Measurements from ENCODE around the gene NPW. TPM values are rescaled to one million over a fixed set of nuclear protein-coding genes. Genes with fewer than 3 reads are reported as not detected.

NPW gene
- total and polyA plus RNA-seq, 8 donors: 0.43 to 2.7 (median 0.82) TPM

GRCh38 chr16:2016407-2016922, 3.1 kb upstream of the NPW start:
- ATAC-seq (no peak), DNase-seq (peak in 1 of 6 donors; percentile 47), FAIRE-seq (no peak)
- TF ChIP-seq, protein P1, sequence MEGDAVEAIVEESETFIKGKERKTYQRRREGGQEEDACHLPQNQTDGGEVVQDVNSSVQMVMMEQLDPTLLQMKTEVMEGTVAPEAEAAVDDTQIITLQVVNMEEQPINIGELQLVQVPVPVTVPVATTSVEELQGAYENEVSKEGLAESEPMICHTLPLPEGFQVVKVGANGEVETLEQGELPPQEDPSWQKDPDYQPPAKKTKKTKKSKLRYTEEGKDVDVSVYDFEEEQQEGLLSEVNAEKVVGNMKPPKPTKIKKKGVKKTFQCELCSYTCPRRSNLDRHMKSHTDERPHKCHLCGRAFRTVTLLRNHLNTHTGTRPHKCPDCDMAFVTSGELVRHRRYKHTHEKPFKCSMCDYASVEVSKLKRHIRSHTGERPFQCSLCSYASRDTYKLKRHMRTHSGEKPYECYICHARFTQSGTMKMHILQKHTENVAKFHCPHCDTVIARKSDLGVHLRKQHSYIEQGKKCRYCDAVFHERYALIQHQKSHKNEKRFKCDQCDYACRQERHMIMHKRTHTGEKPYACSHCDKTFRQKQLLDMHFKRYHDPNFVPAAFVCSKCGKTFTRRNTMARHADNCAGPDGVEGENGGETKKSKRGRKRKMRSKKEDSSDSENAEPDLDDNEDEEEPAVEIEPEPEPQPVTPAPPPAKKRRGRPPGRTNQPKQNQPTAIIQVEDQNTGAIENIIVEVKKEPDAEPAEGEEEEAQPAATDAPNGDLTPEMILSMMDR (IDR thresholded peaks at IDR 0.05): no peak
- Histone ChIP-seq H3K36me3 (no peaks in the 10 kb centered on the region), H3K27me3 (peaks cover 0 to 7% (median 0%) of the 10 kb centered on the region in 4 donors), H3K4me3 (no peak overlapping the region), H3K9me3 (no peaks in the 10 kb centered on the region), H3K4me1 (peaks cover 0 to 10% (median 4%) of the 10 kb centered on the region in 3 donors), H3K27ac (no peak overlapping the region)
- intact Hi-C loops (cut with DNase I): no loop called here
- WGBS, 2 donors: 49 to 50% methylated on average over 13 of the region's 13 CpGs

DNA sequence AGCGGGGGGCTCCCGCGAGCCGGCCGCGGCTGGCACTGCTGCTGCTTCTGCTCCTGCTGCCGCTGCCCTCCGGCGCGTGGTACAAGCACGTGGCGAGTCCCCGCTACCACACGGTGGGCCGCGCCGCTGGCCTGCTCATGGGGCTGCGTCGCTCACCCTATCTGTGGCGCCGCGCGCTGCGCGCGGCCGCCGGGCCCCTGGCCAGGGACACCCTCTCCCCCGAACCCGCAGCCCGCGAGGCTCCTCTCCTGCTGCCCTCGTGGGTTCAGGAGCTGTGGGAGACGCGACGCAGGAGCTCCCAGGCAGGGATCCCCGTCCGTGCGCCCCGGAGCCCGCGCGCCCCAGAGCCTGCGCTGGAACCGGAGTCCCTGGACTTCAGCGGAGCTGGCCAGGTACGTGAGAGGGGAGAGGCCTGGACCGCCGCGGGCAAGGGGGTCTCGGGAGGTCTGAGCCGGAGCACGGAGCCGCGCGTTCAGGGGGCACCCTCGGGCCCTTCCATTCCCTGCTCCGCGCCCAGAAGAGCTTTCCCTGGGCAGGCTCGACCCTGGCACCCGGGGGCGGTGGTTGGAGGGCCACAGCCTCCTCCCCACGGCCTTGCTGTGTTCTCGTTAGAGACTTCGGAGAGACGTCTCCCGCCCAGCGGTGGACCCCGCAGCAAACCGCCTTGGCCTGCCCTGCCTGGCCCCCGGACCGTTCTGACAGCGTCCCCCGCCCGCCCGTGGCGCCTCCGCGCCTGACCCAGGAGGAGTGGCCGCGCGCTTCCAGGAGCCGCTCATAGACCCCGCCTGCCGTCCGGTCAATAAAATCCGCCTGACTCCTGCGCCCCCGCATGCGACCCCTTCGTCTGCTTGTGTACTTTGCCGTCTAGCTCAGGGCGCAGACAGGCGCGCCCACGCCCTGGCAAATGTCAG, 591 bp downstream of the NPW start:
- Histone ChIP-seq H3K36me3 (no peaks in the 10 kb centered on the region), H3K27me3 (peaks cover 0 to 7% (median 0%) of the 10 kb centered on the region in 4 donors), H3K27ac (no peak overlapping the region), H3K4me1 (peaks cover 0 to 10% (median 4%) of the 10 kb centered on the region in 3 donors), H3K9me3 (no peaks in the 10 kb centered on the region), H3K4me3 (peak overlapping the region in 1 of 4 donors; percentile 14)
- intact Hi-C loops (cut with DNase I): loop anchor here in 1 of 3 donors (5.0 kb wide), 1 partner anchor 122 kb away; no protein-coding TSS in a partner anchor
- FAIRE-seq (no peak), ATAC-seq (no peak), DNase-seq (peak in 1 of 6 donors; percentile 77)
- 2 to 3% methylated on average over 89 to 96 of the region's 96 CpGs for WGBS, 2 donors
- TF ChIP-seq, protein P1 (IDR thresholded peaks at IDR 0.05): no peak

DNA sequence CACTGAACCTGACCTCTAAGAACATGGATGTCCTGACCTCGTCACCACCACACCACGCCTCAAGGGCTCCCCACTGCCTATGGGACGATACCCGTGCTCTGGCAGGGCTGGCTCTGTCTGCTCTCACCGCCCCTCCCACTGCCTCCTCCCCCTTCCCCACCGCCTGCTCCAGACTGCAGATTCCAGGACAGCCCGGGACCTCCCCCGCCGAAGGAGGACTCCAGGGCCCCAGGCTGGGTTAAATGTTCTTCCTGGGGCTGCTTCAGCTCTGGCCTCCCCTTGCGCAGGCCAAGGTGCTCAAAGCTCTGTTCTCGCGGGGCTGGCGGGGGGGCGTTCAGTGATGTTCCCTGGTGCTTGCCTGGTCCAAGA, 3.1 kb downstream of the NPW start:
- peaks cover 0 to 10% (median 4%) of the 10 kb centered on the region in 3 donors for H3K4me1 ChIP-seq
- H3K9me3 ChIP-seq: no peaks in the 10 kb centered on the region
- intact Hi-C loops (cut with DNase I): loop anchor here in 1 of 3 donors (5.0 kb wide), 1 partner anchor 120 kb away; no protein-coding TSS in a partner anchor
- H3K27ac ChIP-seq: no peak overlapping the region
- no peaks in the 10 kb centered on the region for H3K36me3 ChIP-seq
- TF ChIP-seq, protein P1 (IDR thresholded peaks at IDR 0.05): no peak
- peak overlapping the region in 2 of 4 donors; percentile 34 to 36 for H3K4me3 ChIP-seq
- WGBS, 2 donors: 3 to 4% methylated on average over 14 of the region's 14 CpGs
- DNase-seq: peak in 2 of 6 donors; percentile 63 to 79
- peaks cover 0 to 7% (median 0%) of the 10 kb centered on the region in 4 donors for H3K27me3 ChIP-seq
- peak; percentile 22 to 35 (median 28) for ATAC-seq
- FAIRE-seq: no peak

DNA sequence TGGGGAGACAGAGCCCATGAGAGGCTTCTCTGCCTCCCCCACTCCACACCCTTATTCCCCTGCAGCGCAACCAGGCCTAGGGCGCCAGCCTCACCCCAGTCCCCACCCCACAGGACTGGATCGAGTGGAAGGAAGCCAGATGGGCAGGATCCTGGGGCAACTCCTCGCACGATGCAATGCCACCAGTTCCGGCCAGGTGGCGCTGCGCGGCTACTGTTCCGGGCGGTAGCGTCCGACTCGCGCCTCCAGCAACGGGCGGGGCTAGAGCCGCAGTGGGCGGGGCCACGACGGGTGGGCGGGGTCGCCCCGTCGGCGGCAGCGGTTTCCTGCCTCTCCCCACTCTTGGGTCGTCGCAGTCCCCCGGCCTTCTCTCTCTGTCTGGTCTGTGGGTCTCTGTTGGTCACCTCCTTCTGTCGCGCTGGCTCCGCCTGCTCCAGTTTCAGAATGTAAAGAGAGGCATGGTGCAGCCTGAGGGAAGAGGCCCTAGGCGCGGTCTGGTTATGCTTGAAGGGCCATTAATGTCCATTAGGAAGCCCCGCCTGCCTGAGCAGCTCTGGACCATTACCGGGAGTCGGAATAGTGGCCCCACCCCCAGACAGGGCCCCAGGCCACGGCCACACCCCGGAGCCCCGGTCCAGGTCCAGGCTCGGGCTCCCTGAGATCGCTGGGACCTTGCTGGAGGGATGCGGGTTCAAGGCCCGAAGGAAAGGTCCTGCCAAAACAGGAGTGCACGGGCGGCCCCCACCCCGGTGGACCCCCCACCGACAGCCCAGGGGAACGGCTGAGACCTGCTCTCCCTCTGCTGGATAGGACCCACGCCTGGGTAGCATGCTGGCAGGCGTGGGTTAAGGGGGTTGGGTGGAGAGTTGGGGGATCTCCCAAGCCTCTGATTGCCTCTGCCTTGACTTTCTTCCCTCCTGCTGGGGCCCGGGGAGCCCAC, 3.8 kb downstream of the NPW start:
- intact Hi-C loops (cut with DNase I): loop anchor here in 1 of 3 donors (5.0 kb wide), 1 partner anchor 119 kb away; no protein-coding TSS in a partner anchor
- no peak for FAIRE-seq

More for the DNA sequence above, 3.8 kb downstream of the NPW start:
- H3K27me3 ChIP-seq: peaks cover 0 to 7% (median 0%) of the 10 kb centered on the region in 4 donors
- ATAC-seq (peak; percentile 87 to 96 (median 92)), DNase-seq (peak; percentile 86 to 99 (median 97))
- H3K27ac ChIP-seq: peak overlapping the region in 2 of 4 donors; percentile 13 to 44
- H3K36me3 ChIP-seq: no peaks in the 10 kb centered on the region
- TF ChIP-seq, protein P1 (IDR thresholded peaks at IDR 0.05): peak; percentile 93 to 95 (median 94)
- WGBS, 2 donors: 15% methylated on average over 51 to 53 of the region's 53 CpGs
- peaks cover 0 to 10% (median 4%) of the 10 kb centered on the region in 3 donors for H3K4me1 ChIP-seq
- peak overlapping the region in 2 of 4 donors; percentile 34 to 36 for H3K4me3 ChIP-seq
- H3K9me3 ChIP-seq: no peaks in the 10 kb centered on the region
